ENCODE measurements around the gene RAD51B.

The RAD51B gene

GRCh38 chr14:68477461-68478085, 658.0 kb downstream of the RAD51B start:
- DNase-seq (ENCODE audit: low read depth in 2 of 2): no peak

GRCh38 chr14:68479247-68479646, 659.7 kb downstream of the RAD51B start:
- no peak for DNase-seq (ENCODE audit: low read depth in 2 of 2)

DNA sequence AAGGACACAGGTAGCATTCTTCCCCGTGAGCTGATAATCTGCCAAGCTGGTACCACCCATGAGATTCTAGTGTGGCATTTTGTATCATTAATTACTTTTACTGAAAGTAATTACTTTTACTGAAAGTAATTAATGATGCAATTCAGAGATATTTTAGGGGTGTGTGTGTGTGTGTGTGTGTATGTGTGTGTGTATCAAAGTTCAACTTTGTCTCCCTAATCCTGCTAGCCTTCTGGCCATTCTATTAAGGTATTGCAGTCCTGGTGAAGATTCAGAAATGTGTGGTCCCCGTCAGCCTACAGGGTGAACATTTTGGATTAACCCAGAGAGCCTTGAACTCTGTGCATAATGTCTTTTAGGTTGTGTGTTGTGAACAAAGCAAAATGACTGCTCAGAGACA, 662.4 kb downstream of the RAD51B start:
- no peak for DNase-seq (ENCODE audit: low read depth in 2 of 2)

GRCh38 chr14:68482772-68483395, 663.3 kb downstream of the RAD51B start:
- no peak for DNase-seq (ENCODE audit: low read depth in 2 of 2)

DNA sequence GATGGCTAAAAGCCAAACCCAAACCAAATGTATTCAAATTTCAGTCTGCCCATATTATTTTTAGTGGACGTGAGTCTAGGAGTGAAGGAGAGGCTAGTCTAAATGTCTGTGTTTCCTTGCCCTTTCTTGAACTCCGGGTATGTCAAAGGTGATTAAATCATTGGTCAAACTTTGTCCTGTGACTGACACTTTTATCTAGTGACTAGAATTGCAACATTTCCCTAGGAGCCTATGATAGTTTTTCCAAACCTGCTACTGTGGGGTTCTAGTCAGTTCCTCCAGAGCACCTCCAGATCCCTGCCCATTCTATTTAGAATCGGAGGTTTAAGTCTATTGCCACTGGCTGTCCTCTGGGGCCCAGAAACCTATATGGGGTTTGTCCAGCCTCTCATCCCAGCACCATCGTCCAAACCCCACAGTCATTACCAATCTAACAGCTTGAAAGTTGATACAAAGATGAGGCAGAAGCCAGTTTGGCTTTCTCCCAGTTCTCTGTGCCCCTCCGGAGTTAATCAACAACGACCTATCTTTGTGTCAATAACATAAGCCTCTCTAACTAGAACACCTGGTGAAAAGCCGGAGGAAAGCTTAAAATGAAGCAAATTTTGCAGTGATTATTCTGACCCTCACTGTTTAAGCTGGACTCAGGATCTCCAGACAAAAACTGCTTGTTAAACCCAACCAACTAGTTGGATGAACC, 666.6 kb downstream of the RAD51B start:
- DNase-seq (ENCODE audit: low read depth in 2 of 2): no peak

DNA sequence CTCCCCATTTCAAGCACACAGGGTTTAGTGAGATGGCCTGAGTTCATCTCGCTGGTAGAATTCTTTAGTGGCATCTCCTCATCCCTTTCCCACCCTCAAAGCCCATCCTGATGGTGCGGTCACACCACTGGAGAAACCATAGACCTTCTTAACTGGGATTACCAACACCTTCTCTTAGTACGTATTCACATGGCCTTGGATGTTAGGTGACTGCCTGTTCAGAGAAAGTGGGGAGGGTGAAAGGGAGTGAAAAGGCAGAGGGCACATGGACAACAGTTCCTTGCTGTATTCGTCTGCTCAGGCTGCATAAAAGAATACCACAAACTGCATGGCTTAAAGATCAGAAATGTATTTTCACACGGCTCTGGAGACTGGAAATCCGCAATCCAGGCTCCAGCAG, 667.2 kb downstream of the RAD51B start:
- no peak for DNase-seq (ENCODE audit: low read depth in 2 of 2)

- no peak for DNase-seq (ENCODE audit: low read depth in 2 of 2)
Measured at GRCh38 chr14:68487805-68488590, 668.4 kb downstream of the RAD51B start.

- no peak for DNase-seq (ENCODE audit: low read depth in 2 of 2)
Measured at GRCh38 chr14:68491793-68492192, 672.2 kb downstream of the RAD51B start.

- no peak for DNase-seq (ENCODE audit: low read depth in 2 of 2)
Measured at GRCh38 chr14:68492381-68493151, 673.0 kb downstream of the RAD51B start.

DNA sequence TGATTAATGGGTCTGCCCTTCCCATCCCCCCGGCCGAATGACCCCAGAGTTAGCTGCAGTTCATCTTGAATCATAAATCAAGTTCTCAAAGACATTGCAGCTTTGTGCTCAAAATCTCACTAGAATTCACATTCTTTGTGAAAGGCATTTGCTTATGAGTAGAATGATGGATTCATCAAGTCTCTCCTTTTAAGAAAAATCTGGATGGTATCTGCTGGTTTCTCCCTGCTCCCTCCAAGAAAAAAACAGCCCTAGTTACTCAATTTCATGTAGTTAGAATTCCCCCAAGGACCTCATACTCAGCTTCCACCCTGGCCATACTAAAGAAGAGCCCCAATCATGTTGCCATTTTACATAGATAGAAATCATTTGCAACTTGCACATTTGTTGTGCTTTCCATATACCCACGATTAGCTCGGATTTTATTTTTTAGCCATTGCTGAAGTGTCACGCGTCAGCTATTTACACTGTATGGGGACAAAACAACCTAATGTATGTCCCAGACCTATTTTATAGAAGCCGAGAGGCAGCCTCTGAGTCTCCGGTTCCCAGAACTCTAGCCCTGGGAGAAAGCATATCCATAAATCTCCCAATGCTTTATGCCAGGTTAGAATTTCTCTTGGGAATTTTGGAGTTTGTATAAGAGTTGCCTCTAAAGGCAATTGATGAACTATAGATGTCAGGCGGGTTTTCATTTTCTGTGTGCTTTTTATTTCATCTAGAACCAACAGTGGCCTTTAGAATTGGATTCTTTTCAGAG, 673.8 kb downstream of the RAD51B start:
- DNase-seq (ENCODE audit: low read depth in 2 of 2): no peak

DNA sequence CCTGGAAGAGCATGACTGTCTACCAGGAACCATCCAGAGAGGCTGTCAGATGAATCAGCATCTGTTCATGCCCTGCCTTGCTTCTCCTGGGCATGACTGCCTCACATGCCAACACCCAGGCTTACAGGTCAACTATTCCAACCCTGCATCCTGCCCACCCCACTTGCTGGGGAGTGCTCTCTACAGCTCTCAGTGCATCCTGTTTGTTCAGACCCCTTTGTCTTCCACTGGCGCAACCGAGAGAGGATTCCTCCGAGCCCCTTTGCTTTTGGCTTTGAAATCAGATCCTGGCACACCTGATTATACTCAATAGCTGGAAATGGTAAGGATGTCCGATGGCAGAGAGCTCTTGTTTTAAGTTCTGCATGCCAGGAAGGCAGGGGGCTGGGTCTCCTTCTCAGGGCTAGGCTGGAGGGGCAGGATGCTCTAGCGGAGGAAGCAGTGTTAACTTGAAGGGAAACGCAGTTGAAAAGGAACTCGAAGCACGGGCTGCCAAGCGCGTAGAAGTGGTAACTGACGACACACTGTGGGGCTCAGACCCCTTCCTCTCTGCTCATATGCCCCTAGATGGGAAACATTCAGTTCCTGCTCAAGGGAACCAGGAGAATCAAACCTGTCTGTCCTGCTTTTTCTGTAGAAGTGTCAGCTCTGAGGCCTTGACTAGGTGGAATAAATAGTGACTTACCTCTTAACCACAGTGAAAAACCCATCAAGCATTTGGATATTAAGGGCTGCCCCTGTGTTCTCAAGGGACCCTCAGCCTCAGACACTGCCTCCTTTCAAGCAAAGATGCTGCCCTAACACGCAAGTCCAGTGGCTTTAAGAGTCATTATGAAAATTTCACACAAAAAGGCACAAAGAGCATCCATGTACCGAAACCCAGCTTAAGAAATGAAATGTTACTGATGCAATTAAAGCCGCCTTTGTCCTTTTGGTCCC, 675.8 kb downstream of the RAD51B start:
- no peak for DNase-seq (ENCODE audit: low read depth in 2 of 2)

DNA sequence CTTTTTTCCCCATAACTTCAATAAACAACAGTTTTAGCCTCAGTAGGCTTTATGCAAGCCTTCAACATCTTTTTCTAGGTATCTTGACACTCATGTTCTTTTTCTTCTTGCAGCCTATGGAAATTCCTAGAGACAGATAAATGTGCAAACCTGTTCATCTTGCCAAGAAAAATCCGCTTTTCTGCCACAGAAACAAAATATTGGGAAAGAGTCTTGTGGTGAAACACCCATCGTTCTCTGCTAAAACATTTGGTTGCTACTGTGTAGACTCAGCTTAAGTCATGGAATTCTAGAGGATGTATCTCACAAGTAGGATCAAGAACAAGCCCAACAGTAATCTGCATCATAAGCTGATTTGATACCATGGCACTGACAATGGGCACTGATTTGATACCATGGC, 677.4 kb downstream of the RAD51B start:
- DNase-seq (ENCODE audit: low read depth in 2 of 2): no peak

DNA sequence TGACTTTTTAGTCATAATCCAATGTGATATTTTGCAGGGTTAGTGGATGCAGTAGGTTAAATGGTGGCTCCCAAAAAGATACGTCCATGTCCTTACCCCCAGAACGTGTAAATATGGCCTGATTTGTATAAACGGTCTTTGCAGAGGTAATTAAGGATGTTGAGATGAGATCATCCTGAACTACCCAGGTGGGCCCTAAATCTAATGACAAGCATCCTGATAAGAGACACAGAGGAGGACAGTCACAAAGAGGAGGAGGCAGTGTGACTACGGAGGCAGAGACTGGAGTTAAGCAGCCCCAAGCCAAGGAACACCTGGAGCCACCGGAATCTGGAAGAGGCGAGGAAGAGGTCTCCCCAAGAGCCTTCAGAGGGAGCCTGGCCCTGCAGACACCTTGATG, 679.9 kb downstream of the RAD51B start:
- no peak for DNase-seq (ENCODE audit: low read depth in 2 of 2)

- no peak for DNase-seq (ENCODE audit: low read depth in 2 of 2)
Measured at GRCh38 chr14:68501171-68501570, 681.6 kb downstream of the RAD51B start.

GRCh38 chr14:68501614-68502052, 682.1 kb downstream of the RAD51B start:
- DNase-seq (ENCODE audit: low read depth in 2 of 2): no peak

- no peak for DNase-seq (ENCODE audit: low read depth in 2 of 2)
Measured at GRCh38 chr14:68502230-68502629, 682.7 kb downstream of the RAD51B start.

- DNase-seq (ENCODE audit: low read depth in 2 of 2): no peak
Measured at GRCh38 chr14:68503186-68503825, 683.7 kb downstream of the RAD51B start.

DNA sequence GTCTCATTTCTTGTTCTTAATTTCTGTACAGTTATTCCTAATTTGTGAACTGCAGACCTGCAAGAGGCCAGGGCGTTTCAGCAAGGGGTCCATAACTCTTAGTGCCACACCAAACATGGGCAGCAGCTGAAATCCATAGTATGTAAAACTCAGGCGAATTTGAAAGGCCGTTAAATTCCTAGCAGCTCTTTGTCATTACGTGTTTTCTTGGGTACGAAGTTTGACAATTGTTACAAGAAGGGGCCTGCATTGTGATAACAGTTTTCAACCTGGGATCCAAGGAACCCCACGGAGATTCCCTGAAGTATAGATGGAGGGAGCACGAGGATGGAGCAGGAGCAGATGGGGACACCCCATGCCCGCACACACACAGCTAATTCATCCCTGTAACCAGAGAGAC, 685.3 kb downstream of the RAD51B start:
- no peak for DNase-seq (ENCODE audit: low read depth in 2 of 2)

DNA sequence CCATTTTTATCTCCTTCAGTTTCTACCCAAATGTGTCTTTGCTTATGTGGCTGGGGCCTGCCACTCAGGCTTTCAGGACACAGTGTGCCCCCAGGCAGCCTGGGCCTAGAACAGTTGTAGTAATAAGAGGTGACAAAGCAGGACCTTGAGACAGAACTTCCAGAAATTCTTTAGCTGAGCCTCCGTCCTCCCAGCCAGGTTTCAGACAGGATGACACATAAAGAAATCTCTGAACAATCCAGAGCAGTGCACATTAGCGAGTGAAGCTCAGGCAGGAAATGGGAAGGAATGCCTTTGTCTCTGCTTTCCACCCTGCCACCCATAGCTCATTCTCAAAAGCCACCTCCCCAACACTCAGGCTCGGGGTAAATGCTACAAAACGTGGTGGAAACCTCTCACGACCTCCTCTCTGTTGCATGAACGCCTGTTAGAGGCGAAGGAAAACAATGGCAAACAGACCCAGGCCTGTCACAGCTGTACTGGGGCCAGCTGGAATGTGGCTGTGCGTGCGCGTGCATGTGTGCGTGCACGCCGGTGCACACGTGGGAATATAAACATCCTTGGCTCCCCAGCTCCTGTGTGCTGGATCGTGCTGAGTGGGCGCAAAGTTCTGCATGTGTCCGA, 686.6 kb downstream of the RAD51B start:
- DNase-seq (ENCODE audit: low read depth in 2 of 2): no peak
